ENCODE data around the gene CTTN.

The CTTN gene

DNA sequence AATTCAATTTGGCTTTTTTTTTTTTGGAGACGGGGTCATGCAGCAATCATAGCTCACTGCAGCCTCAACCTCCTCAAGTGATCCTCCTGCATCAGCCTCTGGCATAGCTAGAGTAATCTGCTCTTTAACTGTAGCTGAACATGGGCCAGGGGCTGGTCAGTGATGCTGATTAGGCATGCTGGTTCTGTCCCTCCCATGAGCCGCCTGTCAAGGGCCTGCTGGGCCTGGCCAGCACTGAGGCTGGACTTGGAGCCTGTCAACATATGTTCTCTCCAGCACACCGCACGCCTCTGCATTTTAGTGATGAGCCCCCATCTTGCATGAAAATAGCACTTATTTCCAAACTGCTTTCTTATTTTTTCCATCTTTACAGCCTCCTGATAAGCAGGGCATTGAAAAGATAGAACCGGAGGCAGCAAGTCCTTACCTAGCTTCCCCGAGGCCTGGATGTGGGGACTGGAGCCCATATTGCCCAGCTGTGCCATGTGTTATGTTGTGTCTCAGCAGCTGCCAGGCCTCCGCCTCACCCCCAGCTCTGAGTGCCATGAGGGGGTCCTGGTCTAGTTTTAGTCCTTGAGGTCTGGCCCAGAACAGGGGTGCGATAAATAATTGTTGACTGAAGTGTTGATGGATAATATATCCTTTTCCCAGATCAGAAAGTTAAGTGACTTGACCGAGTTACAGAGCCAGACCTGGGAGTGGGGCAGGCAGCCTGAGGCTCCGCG is 80.0 kb downstream of the CTTN start:
- DNase-seq = no peak

DNA sequence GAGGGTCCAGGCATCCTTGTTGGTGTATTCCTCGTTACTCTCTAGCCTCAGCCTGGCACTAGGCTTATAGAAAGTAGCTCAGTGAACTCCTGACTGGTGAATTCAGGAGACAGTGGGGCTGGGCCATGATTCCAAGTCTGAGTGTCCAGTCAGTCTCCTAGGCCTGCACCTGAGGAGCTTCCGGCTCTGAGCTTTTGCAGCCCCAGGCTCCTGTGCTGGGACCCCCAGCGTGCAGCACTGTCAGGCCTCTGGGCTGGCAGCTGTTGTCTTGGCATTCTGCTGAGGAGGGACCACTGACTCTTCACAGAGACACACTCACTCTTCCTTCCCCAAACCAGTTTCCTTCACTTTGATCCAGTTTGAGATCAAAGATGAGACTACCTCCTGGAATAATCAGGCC is 82.4 kb downstream of the CTTN start:
- DNase-seq = no peak

DNA sequence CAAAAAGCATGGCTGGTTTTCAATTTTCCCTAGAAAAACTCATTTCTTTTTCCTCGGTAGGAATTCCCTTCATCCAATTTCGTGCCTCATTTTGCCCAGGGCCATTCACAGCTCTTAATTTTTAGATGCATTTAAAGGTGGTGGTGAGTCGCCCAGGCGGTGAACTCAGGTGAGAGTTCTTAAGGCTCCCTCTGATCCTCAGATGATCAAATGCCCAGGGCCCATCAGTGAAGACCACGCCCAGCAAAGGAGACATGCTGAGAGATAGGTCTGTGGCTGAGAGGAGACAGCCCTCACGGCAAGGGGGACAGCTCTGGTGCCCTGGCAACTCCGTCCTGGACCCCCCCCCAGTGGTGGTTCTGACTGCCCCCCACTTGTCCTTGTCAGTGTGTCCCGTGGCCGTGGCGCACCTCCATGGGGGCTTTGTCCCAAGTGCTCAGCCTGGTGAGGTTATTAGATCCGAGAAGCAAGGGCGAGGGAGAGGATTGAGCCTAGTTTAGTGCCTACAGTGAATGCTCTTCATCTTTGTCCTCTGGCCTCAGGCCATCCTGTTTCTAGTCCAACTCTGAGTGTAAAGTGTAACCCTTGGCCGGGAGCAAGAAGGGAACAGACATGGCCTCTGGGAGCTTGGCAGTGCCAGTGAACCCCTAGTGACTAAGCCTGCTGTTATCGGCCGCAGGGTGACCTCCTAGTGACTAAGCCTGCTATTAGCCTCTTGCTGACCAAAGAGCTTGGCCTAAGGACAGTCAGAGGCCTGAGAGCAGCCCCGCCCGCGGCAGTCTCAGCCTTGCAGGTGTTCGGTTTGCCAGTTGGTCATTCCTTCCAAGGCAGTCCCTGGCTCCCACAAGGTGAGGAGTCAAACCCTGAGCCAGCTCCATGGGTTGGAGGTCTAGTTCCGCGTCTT is 83.5 kb downstream of the CTTN start:
- DNase-seq = no peak

DNA sequence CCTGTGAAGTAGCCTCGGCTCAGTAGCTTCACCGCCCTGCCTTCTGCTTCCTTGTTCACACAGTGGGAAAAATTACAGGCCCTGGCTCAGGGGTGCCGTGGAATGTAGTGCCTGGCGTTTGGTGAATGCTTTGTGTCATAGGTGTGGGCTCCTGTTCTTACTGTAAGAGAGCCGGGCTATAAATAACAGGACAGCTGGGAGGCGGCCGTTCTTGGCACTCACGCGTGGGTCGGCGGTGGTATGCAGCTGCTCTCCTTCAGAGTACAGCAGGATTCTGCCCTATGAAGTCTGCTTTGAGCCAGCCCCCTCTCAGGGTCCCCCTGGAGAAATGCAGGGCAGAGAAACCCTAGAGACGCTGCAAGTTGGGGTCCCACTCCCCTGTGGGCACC is 84.2 kb downstream of the CTTN start:
- no peak for DNase-seq

DNA sequence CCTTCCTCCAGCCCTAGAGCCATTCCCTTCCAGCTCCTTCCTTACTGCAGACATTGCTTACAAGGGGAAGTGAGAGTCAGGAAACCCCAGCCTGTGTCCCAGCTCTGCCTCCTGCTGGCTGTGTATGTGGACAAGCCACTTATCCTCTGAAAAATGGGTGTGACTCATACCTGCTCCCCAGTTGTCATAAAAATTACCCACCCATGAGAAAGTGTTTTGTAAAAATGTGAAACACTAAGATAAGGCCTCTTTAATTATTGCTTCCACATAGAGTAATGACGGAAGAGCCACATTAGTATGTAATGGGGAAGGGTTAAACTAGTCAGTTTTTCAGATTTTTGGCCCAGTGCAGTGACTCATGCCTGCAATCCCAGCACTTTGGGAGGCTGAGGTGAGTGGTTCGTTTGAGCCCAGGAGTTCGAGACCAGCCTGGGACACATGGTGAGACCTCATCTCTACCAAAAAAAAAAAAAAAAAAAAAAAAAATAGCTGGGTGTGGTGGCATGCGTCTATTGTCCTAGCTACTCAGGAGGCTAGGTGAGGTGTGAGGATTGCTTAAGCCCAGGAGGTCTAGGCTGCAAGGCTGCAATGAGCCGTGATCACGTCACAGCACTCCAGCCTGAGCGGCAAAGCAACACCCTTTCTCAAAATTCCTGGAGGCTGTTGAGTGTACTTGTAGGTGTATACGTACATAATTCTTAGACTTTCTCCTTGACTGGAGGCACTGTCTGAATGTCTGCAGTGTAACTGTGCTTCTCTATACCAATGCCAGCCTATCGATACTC is 84.9 kb downstream of the CTTN start:
- no peak for DNase-seq

DNA sequence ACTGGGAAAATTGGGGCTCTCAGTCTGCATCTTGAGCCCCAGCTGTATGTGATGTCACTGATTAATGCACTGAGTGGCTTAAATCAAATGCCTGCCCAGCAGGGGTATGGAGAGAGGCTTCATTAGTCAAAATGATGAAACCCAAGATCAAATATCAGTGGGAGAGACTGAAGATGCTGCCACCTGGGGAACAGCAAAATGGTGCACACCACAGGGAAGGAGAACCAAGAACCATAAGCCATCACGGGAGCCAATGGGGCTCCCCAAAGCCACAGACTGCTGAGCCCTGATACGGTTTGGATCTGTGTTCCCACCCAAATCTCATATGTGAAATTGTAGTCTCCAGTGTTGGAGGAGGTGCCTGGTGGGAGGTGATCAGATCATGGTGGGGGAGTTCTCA is 85.6 kb downstream of the CTTN start:
- no peak for DNase-seq

DNA sequence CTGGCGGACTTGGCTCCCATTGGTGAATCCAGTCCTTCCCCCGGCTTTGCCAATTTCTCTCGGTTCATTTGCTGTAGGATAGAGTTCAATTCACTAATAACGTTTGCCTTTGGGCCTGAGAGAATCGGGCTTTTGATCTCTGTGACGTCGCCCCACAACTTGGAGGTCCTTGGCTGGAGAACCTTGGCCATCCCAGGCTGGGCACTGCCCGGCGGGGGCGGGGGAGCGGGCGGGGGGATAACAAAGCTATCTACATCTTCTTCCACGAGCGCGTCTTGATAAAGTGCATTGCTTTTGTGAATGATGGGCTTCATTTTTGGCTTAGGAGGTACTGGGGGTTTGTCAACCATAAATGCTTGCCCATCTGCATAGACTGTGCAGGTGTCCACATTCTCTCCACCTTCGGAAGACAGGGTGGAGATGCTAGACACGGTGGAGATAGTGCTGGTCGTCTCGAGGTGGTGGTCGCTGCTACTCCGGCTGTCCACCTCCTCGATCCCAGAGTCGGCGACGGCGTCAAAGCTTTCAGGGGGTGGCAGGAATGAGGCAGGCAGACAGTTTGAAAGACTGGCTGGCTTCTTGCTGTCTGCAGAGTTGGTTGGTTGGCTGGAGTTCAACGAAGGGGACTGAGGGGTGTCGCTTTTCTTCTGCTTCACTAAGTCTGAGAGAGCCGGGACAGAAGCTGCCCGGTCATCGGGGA is 87.1 kb downstream of the CTTN start:
- DNase-seq = no peak

DNA sequence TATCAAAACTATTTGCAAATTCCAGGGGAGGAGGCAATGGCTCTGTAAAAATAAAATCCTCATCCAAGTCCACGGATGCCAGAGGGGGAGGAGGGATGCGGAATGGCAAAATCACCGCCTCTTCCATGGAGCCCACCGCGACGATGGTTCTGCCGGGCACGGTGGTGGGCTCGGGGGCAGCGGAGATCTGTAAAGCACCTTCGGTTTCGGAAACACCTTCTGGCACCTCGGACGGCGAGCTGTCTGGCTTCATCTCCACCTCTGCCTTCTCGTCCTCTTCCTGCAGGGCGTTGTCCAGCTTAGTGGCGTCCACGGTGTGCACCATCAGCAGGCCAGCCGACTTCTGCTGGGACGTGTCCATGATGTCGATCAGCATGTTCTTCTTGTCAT is 87.7 kb downstream of the CTTN start:
- no peak for DNase-seq

Data from NCI-H774 (cell line).